Trophoblast cell (in vitro differentiated cells and primary cell): Measurements from ENCODE around the gene LCP1.

ENCODE experiments used
- DNase-seq, 2 donors: peaks; one replicate each; pipeline ENCODE4 v3.0.0-alpha.2; 2016
- H2AFZ ChIP-seq: 2 replicates; pipeline ENCODE4 v1.6.1; 2013; ENCODE audit warnings: low read length, moderate library complexity, mild to moderate bottlenecking; ENCODE audit not compliant: insufficient read depth, poor library complexity
- H2AK5ac ChIP-seq: 2 replicates; pipeline ENCODE4 v1.6.1; 2013; ENCODE audit warnings: mild to moderate bottlenecking, low read length
- H2BK120ac ChIP-seq: 2 replicates; pipeline ENCODE4 v1.6.1; 2013; ENCODE audit warnings: low read length, mild to moderate bottlenecking, moderate library complexity; ENCODE audit not compliant: insufficient read depth, poor library complexity
- H2BK12ac ChIP-seq: 2 replicates; pipeline ENCODE4 v1.6.1; 2013; ENCODE audit warnings: mild to moderate bottlenecking, low read length, moderate library complexity
- H2BK5ac ChIP-seq: 2 replicates; pipeline ENCODE4 v1.6.1; 2013; ENCODE audit warnings: low read length, low read depth, moderate library complexity, mild to moderate bottlenecking; ENCODE audit not compliant: poor library complexity
- H3K14ac ChIP-seq: 2 replicates; pipeline ENCODE4 v1.6.1; 2013; ENCODE audit warnings: mild to moderate bottlenecking, low read length
- H3K18ac ChIP-seq: 2 replicates; pipeline ENCODE4 v1.6.1; 2013; ENCODE audit warnings: mild to moderate bottlenecking, low read length
- H3K23ac ChIP-seq: 2 replicates; pipeline ENCODE4 v1.6.1; 2013; ENCODE audit warnings: low read length
- H3K27ac ChIP-seq: 2 replicates; pipeline ENCODE4 v1.5.1; 2013; ENCODE audit warnings: low read depth, mild to moderate bottlenecking, inconsistent platforms, low read length, moderate library complexity
- H3K27me3 ChIP-seq: 2 replicates; pipeline ENCODE4 v1.6.1; 2013; ENCODE audit warnings: inconsistent platforms, mild to moderate bottlenecking, low read length, moderate library complexity; ENCODE audit not compliant: insufficient read depth
- H3K36me3 ChIP-seq, 2 experiments: 1 replicate in 1 of 2; 2 replicates in 1 of 2; pipeline ENCODE4 v1.6.1; 2013; ENCODE audit warnings: low read length in 2 of 2, mild to moderate bottlenecking in 2 of 2, moderate library complexity in 1 of 2; ENCODE audit not compliant: insufficient read depth in 2 of 2, control insufficient read depth in 1 of 2
- H3K4ac ChIP-seq: 2 replicates; pipeline ENCODE4 v1.6.1; 2013; ENCODE audit warnings: low read depth, mild to moderate bottlenecking, low read length, moderate library complexity
- H3K4me1 ChIP-seq, 2 experiments: 1 replicate in 1 of 2; 2 replicates in 1 of 2; pipeline ENCODE4 v1.6.1; 2013; ENCODE audit warnings: low read length in 2 of 2, mild to moderate bottlenecking in 2 of 2, moderate library complexity in 1 of 2; ENCODE audit not compliant: insufficient read depth in 2 of 2, control insufficient read depth in 1 of 2
- H3K4me2 ChIP-seq: 2 replicates; pipeline ENCODE4 v1.6.1; 2013; ENCODE audit warnings: inconsistent platforms, mild to moderate bottlenecking, low read length, moderate library complexity
- H3K4me3 ChIP-seq: 2 replicates; pipeline ENCODE4 v1.5.1; 2013; ENCODE audit warnings: mild to moderate bottlenecking, low read depth, low read length, inconsistent platforms
- H3K79me1 ChIP-seq: one replicate; pipeline ENCODE4 v1.6.1; 2013; ENCODE audit warnings: low read length
- H3K79me2 ChIP-seq: 2 replicates; pipeline ENCODE4 v1.6.1; 2013; ENCODE audit warnings: low read length, mild to moderate bottlenecking; ENCODE audit not compliant: control insufficient read depth, insufficient read depth, poor library complexity
- H3K9ac ChIP-seq: 2 replicates; pipeline ENCODE4 v1.6.1; 2013; ENCODE audit warnings: mild to moderate bottlenecking, low read length
- H3K9me3 ChIP-seq: 2 replicates; pipeline ENCODE4 v1.6.1; 2013; ENCODE audit warnings: low read depth, mild to moderate bottlenecking, control low read depth, inconsistent platforms, low read length; ENCODE audit not compliant: insufficient read depth
- H4K12ac ChIP-seq: 2 replicates; pipeline ENCODE4 v1.6.1; 2013; ENCODE audit warnings: low read depth, mild to moderate bottlenecking, low read length, moderate library complexity
- H4K8ac ChIP-seq: 2 replicates; pipeline ENCODE4 v1.6.1; 2013; ENCODE audit warnings: low read depth, mild to moderate bottlenecking, low read length, moderate library complexity
- H4K91ac ChIP-seq: one replicate; pipeline ENCODE4 v1.6.1; 2013; ENCODE audit warnings: low read depth, mild to moderate bottlenecking, low read length, moderate library complexity
- WGBS: extraction: QIAGEN DNeasy Blood & Tissue Kit; methylation state at CpG from one replicate; pipeline ENCODE4 v1.1.7; 2013; ENCODE audit warnings: missing lambda C conversion rate; ENCODE audit not compliant: insufficient read length, insufficient coverage; ENCODE audit errors: extremely low coverage; 5-methylcytosine and 5-hydroxymethylcytosine counted together

The LCP1 gene

DNA sequence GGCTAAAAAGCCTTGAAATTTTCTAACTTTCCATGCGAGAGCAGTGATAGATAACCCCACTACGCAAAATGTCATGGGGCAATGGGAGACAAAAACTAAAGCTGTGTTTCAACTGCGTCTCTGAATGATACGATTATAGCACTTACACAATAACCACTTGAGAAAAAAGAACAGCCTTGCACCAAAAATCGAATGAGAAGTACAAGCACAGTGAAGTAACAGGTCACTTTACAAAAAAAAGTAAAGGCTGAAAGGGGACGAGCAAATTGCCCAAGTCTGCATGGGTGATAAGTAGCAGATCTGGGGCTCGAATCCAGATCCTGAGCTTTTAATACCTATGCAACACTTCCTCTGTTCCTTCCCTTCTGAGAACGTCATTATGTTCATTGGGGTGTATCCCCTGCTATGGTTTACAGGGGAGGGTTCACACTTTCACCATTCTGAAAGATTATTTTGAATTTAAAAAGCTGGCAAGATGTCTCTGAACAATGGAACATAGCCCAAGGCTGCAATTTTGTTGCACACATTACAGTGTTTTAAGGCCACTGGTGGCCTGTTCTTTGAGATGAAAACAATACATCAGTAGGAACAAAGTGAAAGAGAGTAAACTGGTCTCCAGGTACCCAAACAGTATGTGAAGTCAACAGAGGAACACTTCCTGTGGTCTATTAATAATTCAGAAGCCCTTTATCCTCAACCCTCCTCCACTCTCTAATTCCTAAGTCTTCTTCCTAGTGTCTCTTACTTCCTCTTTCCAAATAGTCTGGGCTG lies 80.3 kb downstream of the LCP1 start:
- H3K9ac ChIP-seq: no peak overlapping the region
- H3K27ac ChIP-seq: no peak overlapping the region
- peaks cover 0 to 6% of the 10 kb centered on the region in 2 experiments for H3K4me1 ChIP-seq
- no peak for DNase-seq
- H2BK12ac ChIP-seq: no peak overlapping the region
- no peak overlapping the region for H2AK5ac ChIP-seq
- H3K23ac ChIP-seq: no peak overlapping the region
- H2BK120ac ChIP-seq: no peak overlapping the region
- H3K4me2 ChIP-seq: no peak overlapping the region
- H3K9me3 ChIP-seq: no peaks in the 10 kb centered on the region
- H3K79me1 ChIP-seq: no peaks in the 10 kb centered on the region
- no peaks in the 10 kb centered on the region for H3K27me3 ChIP-seq
- no CpG with 5 or more reads among the region's 8 CpGs for WGBS
- H2AFZ ChIP-seq: no peak overlapping the region
- H3K4ac ChIP-seq: no peak overlapping the region
- no peak overlapping the region for H3K18ac ChIP-seq
- H4K91ac ChIP-seq: no peak overlapping the region
- no peak overlapping the region for H4K12ac ChIP-seq
- H2BK5ac ChIP-seq: no peak overlapping the region
- H3K4me3 ChIP-seq: no peak overlapping the region
- H3K79me2 ChIP-seq: no peaks in the 10 kb centered on the region
- no peaks in the 10 kb centered on the region for H3K36me3 ChIP-seq
- H3K14ac ChIP-seq: no peak overlapping the region
- no peak overlapping the region for H4K8ac ChIP-seq

DNA sequence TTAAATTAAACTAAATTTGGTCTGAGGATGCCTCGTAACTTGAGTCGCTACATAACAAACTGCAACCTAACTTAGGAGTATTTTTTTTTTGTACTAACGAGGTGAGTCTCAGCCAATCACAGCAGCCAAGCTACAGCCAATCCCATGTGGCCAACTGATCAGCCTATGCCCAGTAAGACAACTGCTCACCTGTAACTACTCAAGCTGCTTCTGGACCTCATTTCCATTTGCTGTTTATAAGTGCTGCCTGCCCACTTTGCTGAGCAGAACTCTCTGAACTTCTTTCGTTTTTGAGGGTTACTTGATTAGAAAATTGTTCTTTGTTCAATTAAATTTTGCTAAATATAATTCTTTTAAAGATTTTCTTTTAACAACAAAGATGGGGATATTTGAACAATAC lies 81.0 kb downstream of the LCP1 start:
- H3K4ac ChIP-seq: no peak overlapping the region
- H2BK5ac ChIP-seq: no peak overlapping the region
- H3K36me3 ChIP-seq: no peaks in the 10 kb centered on the region
- no peak overlapping the region for H2AK5ac ChIP-seq
- no peak overlapping the region for H3K18ac ChIP-seq
- H3K4me2 ChIP-seq: no peak overlapping the region
- no peak for DNase-seq
- no peak overlapping the region for H4K12ac ChIP-seq
- H2BK120ac ChIP-seq: no peak overlapping the region
- H2BK12ac ChIP-seq: no peak overlapping the region
- H3K27ac ChIP-seq: no peak overlapping the region
- no CpG with 5 or more reads among the region's 4 CpGs for WGBS
- H3K9ac ChIP-seq: no peak overlapping the region
- H3K27me3 ChIP-seq: no peaks in the 10 kb centered on the region
- no peaks in the 10 kb centered on the region for H3K79me2 ChIP-seq
- no peak overlapping the region for H3K4me3 ChIP-seq
- no peak overlapping the region for H4K8ac ChIP-seq
- H3K79me1 ChIP-seq: no peaks in the 10 kb centered on the region
- no peak overlapping the region for H3K14ac ChIP-seq
- peaks cover 0 to 6% of the 10 kb centered on the region in 2 experiments for H3K4me1 ChIP-seq
- H3K23ac ChIP-seq: no peak overlapping the region
- H4K91ac ChIP-seq: no peak overlapping the region
- no peaks in the 10 kb centered on the region for H3K9me3 ChIP-seq
- no peak overlapping the region for H2AFZ ChIP-seq

DNA sequence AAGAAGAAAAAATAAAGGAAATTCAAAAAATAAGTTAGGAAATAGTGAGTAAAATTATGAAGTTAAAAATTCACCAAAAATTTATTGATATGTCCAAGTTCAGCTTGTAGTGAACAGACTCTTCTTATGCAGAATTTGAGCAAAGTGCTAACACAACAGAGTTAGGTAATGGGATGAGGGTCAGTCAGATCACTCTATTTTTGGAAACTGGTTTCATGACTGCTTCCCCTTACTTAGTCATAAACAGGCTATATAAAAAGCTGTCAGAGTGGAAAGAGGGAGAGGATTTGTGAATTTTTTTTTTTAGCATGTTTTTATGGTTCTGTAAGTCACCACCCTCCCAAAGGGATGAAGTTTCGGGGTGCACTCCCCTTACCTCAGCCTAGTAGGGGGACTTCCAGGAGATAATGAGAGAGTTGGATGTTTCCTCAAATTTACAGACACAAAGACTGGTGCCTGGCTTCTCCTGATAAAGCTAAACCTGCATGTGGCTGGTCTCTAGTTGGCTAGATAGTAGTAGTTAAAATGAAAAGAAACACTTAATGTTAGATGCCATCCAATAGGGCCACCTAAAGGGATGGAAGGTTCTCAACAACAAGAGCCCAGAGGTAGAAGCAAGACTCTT lies 81.7 kb downstream of the LCP1 start:
- H3K4me2 ChIP-seq: no peak overlapping the region
- no peak overlapping the region for H3K23ac ChIP-seq
- H3K79me2 ChIP-seq: no peaks in the 10 kb centered on the region
- no peaks in the 10 kb centered on the region for H3K36me3 ChIP-seq
- peak in 1 of 2 donors; percentile 22 for DNase-seq
- H3K27me3 ChIP-seq: no peaks in the 10 kb centered on the region
- no peak overlapping the region for H3K9ac ChIP-seq
- WGBS: no CpG with 5 or more reads among the region's 1 CpG
- no peak overlapping the region for H2BK5ac ChIP-seq
- no peak overlapping the region for H3K4ac ChIP-seq
- H2BK120ac ChIP-seq: no peak overlapping the region
- no peak overlapping the region for H4K8ac ChIP-seq
- H3K18ac ChIP-seq: no peak overlapping the region
- H3K4me3 ChIP-seq: no peak overlapping the region
- no peak overlapping the region for H4K12ac ChIP-seq
- H4K91ac ChIP-seq: no peak overlapping the region
- no peaks in the 10 kb centered on the region for H3K9me3 ChIP-seq
- no peak overlapping the region for H3K27ac ChIP-seq
- H2BK12ac ChIP-seq: no peak overlapping the region
- H2AFZ ChIP-seq: no peak overlapping the region
- H3K14ac ChIP-seq: no peak overlapping the region
- no peak overlapping the region for H2AK5ac ChIP-seq
- H3K79me1 ChIP-seq: no peaks in the 10 kb centered on the region
- peaks cover 0 to 6% of the 10 kb centered on the region in 2 experiments for H3K4me1 ChIP-seq

- no peak overlapping the region for H2BK120ac ChIP-seq
- no peak overlapping the region for H3K23ac ChIP-seq
- H3K4me1 ChIP-seq: peaks cover 0 to 6% of the 10 kb centered on the region in 2 experiments
- no peak overlapping the region for H3K18ac ChIP-seq
- no peak for DNase-seq
- no peak overlapping the region for H2AK5ac ChIP-seq
- no peak overlapping the region for H3K4ac ChIP-seq
- WGBS: no CpG with 5 or more reads among the region's 4 CpGs
- no peaks in the 10 kb centered on the region for H3K27me3 ChIP-seq
- no peak overlapping the region for H4K91ac ChIP-seq
- no peak overlapping the region for H2BK12ac ChIP-seq
- H3K4me3 ChIP-seq: no peak overlapping the region
- H4K8ac ChIP-seq: no peak overlapping the region
- H2BK5ac ChIP-seq: no peak overlapping the region
- no peak overlapping the region for H3K4me2 ChIP-seq
- no peak overlapping the region for H2AFZ ChIP-seq
- H3K36me3 ChIP-seq: no peaks in the 10 kb centered on the region
- no peaks in the 10 kb centered on the region for H3K79me2 ChIP-seq
- no peak overlapping the region for H4K12ac ChIP-seq
- H3K14ac ChIP-seq: no peak overlapping the region
- no peaks in the 10 kb centered on the region for H3K79me1 ChIP-seq
- no peak overlapping the region for H3K27ac ChIP-seq
- no peaks in the 10 kb centered on the region for H3K9me3 ChIP-seq
- no peak overlapping the region for H3K9ac ChIP-seq
Observed at GRCh38 chr13:46097663-46098062, 84.3 kb downstream of the LCP1 start.
